Stimulated activated CD4-positive, alpha-beta T cell treated with anti-CD3 and anti-CD28 coated beads, Interleukin-15, amount 100 ng/mL, for 48 hours (primary cell): Measurements from ENCODE around the gene MID1.

ENCODE experiments used
- DNase-seq, 2 donors: peaks; one replicate each; pipeline ENCODE4 v3.0.0-alpha.2; 2020; ENCODE audit warnings: low read depth in 2 of 2

Gene MID1

GRCh38 chrX:10429908-10430307 lies 190.5 kb downstream of the MID1 start:
- DNase-seq = no peak

GRCh38 chrX:10427249-10427648 lies 193.1 kb downstream of the MID1 start:
- DNase-seq = no peak

GRCh38 chrX:10423716-10424115 lies 196.7 kb downstream of the MID1 start:
- no peak for DNase-seq

DNA sequence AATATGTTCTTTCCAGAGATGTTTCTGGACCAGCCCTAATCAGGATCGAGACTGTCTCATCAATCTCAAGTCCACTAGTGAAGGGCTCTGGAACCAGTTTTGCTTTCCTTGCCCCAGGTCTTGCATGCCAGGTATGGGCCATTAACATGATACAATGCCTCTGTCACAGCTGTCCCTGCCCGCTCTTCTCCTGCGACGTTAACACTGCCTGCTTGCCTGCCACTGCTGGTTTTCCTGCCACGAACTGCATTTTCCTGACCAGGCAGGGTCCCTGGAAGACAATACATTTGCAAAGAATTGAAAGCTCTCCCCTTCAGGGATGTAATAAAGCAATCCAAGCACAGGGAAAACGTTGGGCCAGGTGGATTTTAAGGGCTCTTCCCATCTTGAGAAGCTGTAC lies 200.3 kb downstream of the MID1 start:
- DNase-seq = no peak

GRCh38 chrX:10416424-10416823 lies 204.0 kb downstream of the MID1 start:
- no peak for DNase-seq

DNA sequence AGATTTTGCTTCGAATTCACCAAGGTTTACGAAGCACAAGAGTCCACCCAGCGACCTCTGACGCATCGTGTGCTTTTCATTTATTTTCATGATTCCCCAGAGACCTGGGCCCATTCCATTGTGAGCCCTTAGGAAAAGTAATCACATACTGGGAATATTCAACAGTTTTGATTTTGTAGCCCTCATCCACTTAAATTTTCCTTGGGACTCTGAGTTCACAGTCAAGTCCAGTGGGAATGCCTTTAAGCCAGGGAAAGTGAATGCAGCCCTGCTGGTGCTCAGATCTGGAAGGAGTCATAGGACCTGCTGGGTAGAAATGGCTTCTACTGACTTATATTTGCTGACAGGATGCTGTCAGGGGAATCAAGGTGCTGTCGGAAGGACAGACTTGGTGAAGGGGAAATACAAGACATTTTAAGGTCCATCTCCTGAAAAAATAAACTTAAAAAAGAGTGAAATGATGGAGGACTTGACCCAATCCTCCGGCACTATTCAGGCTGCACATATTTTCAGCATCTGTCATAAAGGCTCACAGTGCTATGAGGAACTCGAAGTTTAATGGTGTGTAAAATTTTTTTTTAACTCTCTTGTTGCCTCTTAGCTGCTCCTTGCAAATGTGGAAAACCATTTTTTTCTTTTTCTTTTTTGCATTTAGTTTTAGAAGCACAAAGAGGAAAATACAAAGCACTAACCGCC lies 204.9 kb downstream of the MID1 start:
- DNase-seq = no peak

- no peak for DNase-seq
Measured at GRCh38 chrX:10414862-10415261, 205.5 kb downstream of the MID1 start.

GRCh38 chrX:10414156-10414824 lies 206.1 kb downstream of the MID1 start:
- no peak for DNase-seq

DNA sequence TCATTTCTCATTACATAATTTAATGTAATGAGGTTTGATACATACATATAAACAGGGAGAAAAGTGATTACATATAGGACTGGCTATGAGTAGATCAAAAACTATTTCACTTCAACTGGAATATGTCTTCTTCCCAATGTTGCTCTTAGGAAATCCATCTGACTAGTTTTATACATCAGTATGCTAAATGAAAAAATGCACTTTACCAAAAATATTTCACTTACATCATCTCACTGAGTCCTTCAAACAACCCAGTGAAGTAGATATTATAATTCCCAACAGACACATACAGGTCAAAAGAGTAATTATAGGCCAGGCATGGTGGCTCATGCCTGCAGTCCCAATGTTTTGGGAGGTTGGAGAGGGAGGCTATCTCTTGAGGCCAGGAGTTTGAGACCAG lies 215.9 kb downstream of the MID1 start:
- no peak for DNase-seq

GRCh38 chrX:10401239-10401638 lies 219.1 kb downstream of the MID1 start:
- no peak for DNase-seq

DNA sequence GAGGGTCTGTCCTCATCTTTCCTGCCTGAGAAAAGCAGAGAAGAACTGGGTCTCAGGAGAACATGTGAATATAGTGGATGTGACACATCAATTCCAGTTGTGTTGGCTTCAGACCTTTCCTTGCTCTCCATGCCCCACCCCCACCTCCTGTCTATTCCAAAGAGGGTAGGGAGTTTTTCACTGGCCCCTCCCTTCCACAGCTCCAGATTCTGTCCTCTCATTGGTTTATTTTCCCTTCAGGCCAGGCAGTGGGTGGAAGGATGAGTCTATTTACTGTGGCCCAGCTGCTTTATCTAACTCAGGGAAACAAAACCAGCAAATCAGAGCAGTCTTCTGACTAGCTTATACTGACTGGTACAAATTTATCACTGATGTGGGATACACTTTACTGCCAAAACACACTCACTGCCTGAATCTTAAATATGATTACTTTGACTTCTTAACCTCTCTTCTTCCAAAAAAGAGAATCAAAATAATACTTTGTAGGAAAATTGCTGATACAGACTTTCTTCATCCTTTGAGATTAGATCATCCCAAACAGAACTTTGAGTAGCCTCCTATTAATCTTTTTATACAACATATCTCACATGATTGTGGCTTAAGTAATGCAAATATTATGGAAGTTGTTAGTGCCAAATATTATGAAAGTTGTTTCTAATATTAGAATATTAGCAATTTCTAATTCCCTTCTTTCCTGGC lies 221.2 kb downstream of the MID1 start:
- DNase-seq = no peak

- DNase-seq = no peak
Measured at GRCh38 chrX:10398215-10398614, 222.2 kb downstream of the MID1 start.

DNA sequence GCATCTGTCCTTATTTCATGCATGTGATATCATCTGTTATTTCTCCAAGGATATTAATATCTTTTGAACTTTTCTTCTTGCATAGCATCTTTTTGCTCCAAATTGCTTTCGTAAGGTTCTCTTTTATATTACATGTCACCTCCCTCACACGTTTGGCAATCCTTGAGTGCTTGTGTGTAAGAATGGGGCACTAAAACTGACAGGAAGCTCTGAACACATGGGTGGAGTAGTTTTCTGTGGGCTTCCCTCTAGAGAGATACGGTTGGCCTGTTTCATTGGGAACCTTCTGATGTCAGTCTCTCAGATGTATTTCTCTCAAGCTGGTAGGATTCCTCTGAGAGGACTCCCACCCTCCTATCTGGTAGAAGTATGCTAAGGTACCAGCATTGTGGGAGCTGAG lies 223.0 kb downstream of the MID1 start:
- DNase-seq = no peak

DNA sequence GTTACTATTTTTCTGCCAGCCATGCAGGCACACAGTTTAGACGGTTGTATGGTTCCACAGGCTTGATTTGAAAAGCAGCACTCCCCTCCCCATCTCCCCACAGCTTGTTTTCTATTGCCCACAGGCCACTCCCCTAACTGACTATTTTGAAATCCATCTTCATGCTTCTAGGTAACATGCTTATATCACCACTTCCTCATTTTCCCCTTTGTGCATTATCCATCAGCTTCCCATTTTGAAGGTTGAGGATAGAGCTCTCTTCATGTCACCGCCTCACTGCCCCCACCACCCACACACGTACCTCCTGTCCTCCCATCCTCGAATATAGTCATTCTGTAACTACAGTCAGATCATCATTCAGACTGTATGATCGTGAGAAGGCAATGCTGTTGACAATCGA lies 224.7 kb downstream of the MID1 start:
- DNase-seq = no peak
